Thyroid gland (tissue), 4 donors: Measurements from ENCODE around the gene MRTFB. TPM values are rescaled to one million over a fixed set of nuclear protein-coding genes. Genes with fewer than 3 reads are reported as not detected.

ENCODE experiments used
- DNase-seq, 2 donors: peaks; one replicate each; pipeline ENCODE4 v3.0.0-alpha.2; 2019
- H3K27ac ChIP-seq, 3 donors: fragments of 200-600 bp; sonication (generic); 1 replicate in 2 of 3; 2 replicates in 1 of 3; pipeline ENCODE4 v1.5.1; 2016 to 2019; ENCODE audit warnings: mild to moderate bottlenecking in 1 of 3, moderate library complexity in 1 of 3
- H3K27me3 ChIP-seq: fragments of 200-600 bp; sonication (generic); one replicate; pipeline ENCODE4 v1.5.1; 2019
- H3K36me3 ChIP-seq, 2 donors: fragments of 200-600 bp; sonication (generic); one replicate each; pipeline ENCODE4 v1.5.1; 2016 to 2019
- H3K4me1 ChIP-seq, 2 donors: fragments of 200-600 bp; sonication (generic); one replicate each; pipeline ENCODE4 v1.5.1; 2017 to 2019
- H3K4me3 ChIP-seq, 3 donors: fragments of 200-600 bp; sonication (generic); replicated peaks in 1 of 3; 1 replicate in 2 of 3; 2 replicates in 1 of 3; pipeline ENCODE4 v1.5.1; 2016; ENCODE audit warnings: mild to moderate bottlenecking in 1 of 3
- H3K9me3 ChIP-seq: fragments of 200-600 bp; sonication (generic); one replicate; pipeline ENCODE4 v1.5.1; 2017
- CTCF ChIP-seq, 6 experiments: fragments of 200-600 bp in 3 of 6; fragments of 450-650 bp in 3 of 6; sonication (generic) in 3 of 6; IDR thresholded peaks; one replicate each; pipeline ENCODE4 v1.5.1; 2016 to 2019; ENCODE audit warnings: antibody characterized with exemption in 6 of 6, mild to moderate bottlenecking in 2 of 6, inconsistent platforms in 1 of 6, moderate library complexity in 1 of 6
- POLR2A ChIP-seq, 2 donors: fragments of 450-650 bp; IDR thresholded peaks; one replicate each; pipeline ENCODE4 v1.6.1; 2017; ENCODE audit warnings: antibody characterized with exemption in 2 of 2, mild to moderate bottlenecking in 2 of 2, moderate library complexity in 1 of 2
- WGBS, 2 donors: methylation state at CpG; one replicate each; pipeline ENCODE4 v1.1.5; 2017; 5-methylcytosine and 5-hydroxymethylcytosine counted together
- intact Hi-C: fragments of 100-400 bp; cut with DNase I; formaldehyde crosslinking; loops from one replicate; pipeline ENCODE4 v1.15.1; 2023
- total RNA-seq, 4 donors: library from RNA; depleted of rRNA; stranded (reverse); fragments of >200 nt; gene quantifications; one replicate each; pipeline ENCODE4 v1.2.3, GENCODE V29; 2016

Gene MRTFB
- total RNA-seq, 4 donors from 2014 or later = 51.2 to 131 (median 74.0) TPM

- no peak for TF ChIP-seq CTCF (IDR thresholded peaks at IDR 0.05)
- TF ChIP-seq POLR2A (IDR thresholded peaks at IDR 0.05) = no peak
- 95 to 97% methylated on average over 3 of the region's 3 CpGs for WGBS, 2 donors
- Histone ChIP-seq H3K27ac (no peak overlapping the region), H3K27me3 (no peaks in the 10 kb centered on the region), H3K4me3 (no peak overlapping the region), H3K9me3 (no peaks in the 10 kb centered on the region), H3K36me3 (no peaks in the 10 kb centered on the region), H3K4me1 (no peaks in the 10 kb centered on the region)
- intact Hi-C loops = no loop called here
- no peak for DNase-seq
These were observed 97.0 kb downstream of the MRTFB start for GRCh38 chr16:14168146-14168545.

GRCh38 chr16:14172200-14172809 is 101.2 kb downstream of the MRTFB start:
- H3K4me3 ChIP-seq = no peak overlapping the region
- H3K4me1 ChIP-seq = no peaks in the 10 kb centered on the region
- H3K27me3 ChIP-seq = no peaks in the 10 kb centered on the region
- TF ChIP-seq CTCF (IDR thresholded peaks at IDR 0.05) (no peak), POLR2A (IDR thresholded peaks at IDR 0.05) (no peak)
- H3K27ac ChIP-seq = no peak overlapping the region
- no peaks in the 10 kb centered on the region for H3K9me3 ChIP-seq
- WGBS, 2 donors = 95 to 97% methylated on average over 3 of the region's 3 CpGs
- intact Hi-C loops = no loop called here
- H3K36me3 ChIP-seq = no peaks in the 10 kb centered on the region
- no peak for DNase-seq

GRCh38 chr16:14175086-14175485 is 104.0 kb downstream of the MRTFB start:
- H3K36me3 ChIP-seq = no peaks in the 10 kb centered on the region
- no peak overlapping the region for H3K27ac ChIP-seq
- no peaks in the 10 kb centered on the region for H3K9me3 ChIP-seq
- WGBS, 2 donors = 93 to 95% methylated on average over 3 of the region's 3 CpGs
- DNase-seq = no peak
- intact Hi-C loops = no loop called here
- H3K4me1 ChIP-seq = no peaks in the 10 kb centered on the region
- H3K27me3 ChIP-seq = no peaks in the 10 kb centered on the region
- H3K4me3 ChIP-seq = no peak overlapping the region
- no peak for TF ChIP-seq POLR2A (IDR thresholded peaks at IDR 0.05)
- TF ChIP-seq CTCF (IDR thresholded peaks at IDR 0.05) = no peak

- TF ChIP-seq POLR2A (IDR thresholded peaks at IDR 0.05) = no peak
- no peaks in the 10 kb centered on the region for H3K36me3 ChIP-seq
- no peaks in the 10 kb centered on the region for H3K27me3 ChIP-seq
- intact Hi-C loops = no loop called here
- no peak overlapping the region for H3K27ac ChIP-seq
- DNase-seq = no peak
- H3K4me1 ChIP-seq = no peaks in the 10 kb centered on the region
- H3K4me3 ChIP-seq = no peak overlapping the region
- WGBS, 2 donors = 95 to 96% methylated on average over 4 of the region's 4 CpGs
- H3K9me3 ChIP-seq = no peaks in the 10 kb centered on the region
These were observed 106.6 kb downstream of the MRTFB start for GRCh38 chr16:14177704-14178103.

- Histone ChIP-seq H3K27me3 (no peaks in the 10 kb centered on the region), H3K4me3 (no peak overlapping the region), H3K9me3 (no peaks in the 10 kb centered on the region), H3K27ac (no peak overlapping the region), H3K36me3 (no peaks in the 10 kb centered on the region), H3K4me1 (no peaks in the 10 kb centered on the region)
- 98% methylated on average over 1 of the region's 1 CpG for WGBS, 2 donors
- no peak for DNase-seq
- no peak for TF ChIP-seq POLR2A (IDR thresholded peaks at IDR 0.05)
- intact Hi-C loops = no loop called here
These were observed 108.0 kb downstream of the MRTFB start for GRCh38 chr16:14179116-14179515.

- Histone ChIP-seq H3K9me3 (no peaks in the 10 kb centered on the region), H3K4me3 (no peak overlapping the region), H3K27me3 (no peaks in the 10 kb centered on the region), H3K4me1 (peaks cover 10 to 12% of the 10 kb centered on the region in 2 donors), H3K36me3 (no peaks in the 10 kb centered on the region), H3K27ac (no peak overlapping the region)
- no peak for TF ChIP-seq POLR2A (IDR thresholded peaks at IDR 0.05)
- TF ChIP-seq CTCF (IDR thresholded peaks at IDR 0.05) = no peak
- intact Hi-C loops = no loop called here
- no peak for DNase-seq
- WGBS, 2 donors = 96 to 100% methylated on average over 4 of the region's 4 CpGs
These were observed 109.4 kb downstream of the MRTFB start for GRCh38 chr16:14180481-14180944.
